B cell (primary cell): Measurements from ENCODE around the gene RFWD3.

Source experiments
- CTCF ChIP-seq: fragments of 200-600 bp; IDR thresholded peaks from one replicate; pipeline ENCODE4 v1.8.0; 2022; ENCODE audit warnings: antibody characterized with exemption, mild to moderate bottlenecking
- EZH2 ChIP-seq: IDR thresholded peaks from 2 replicates; pipeline ENCODE4 v1.6.1; 2012; ENCODE audit warnings: borderline replicate concordance, low read depth, mild to moderate bottlenecking, moderate library complexity, low read length; ENCODE audit not compliant: insufficient read depth, poor library complexity, severe bottlenecking

- TF ChIP-seq CTCF (no peak), EZH2 (no peak)
These were observed 601 bp upstream of the RFWD3 start for GRCh38 chr16:74667255-74667700.
